Cardiac fibroblast (primary cell): ENCODE measurements around the gene STX2.

Experiments used
- DNase-seq, 2 donors: peaks; one replicate each; pipeline versions ENCODE4 v3.0.0 to v3.0.0-alpha.2; 2010; ENCODE audit warnings: low read depth in 2 of 2
- H3K4me3 ChIP-seq, 2 donors: replicated peaks in 1 of 2; 1 replicate in 1 of 2; 2 replicates in 1 of 2; pipeline ENCODE4 v1.5.1; 2011; ENCODE audit warnings: low read depth in 2 of 2, low read length in 2 of 2, mild to moderate bottlenecking in 2 of 2, moderate library complexity in 1 of 2
- CTCF ChIP-seq: IDR thresholded peaks from one replicate; pipeline ENCODE4 v1.5.1; 2011; ENCODE audit warnings: low read depth, mild to moderate bottlenecking, low read length, inconsistent platforms

Gene STX2

GRCh38 chr12:130831246-130831645 lies 7.8 kb downstream of the STX2 start:
- no peak overlapping the region for H3K4me3 ChIP-seq
- DNase-seq, result no peak
- no peak for TF ChIP-seq CTCF

GRCh38 chr12:130830246-130830551 lies 8.9 kb downstream of the STX2 start:
- no peak for TF ChIP-seq CTCF
- DNase-seq, result no peak
- no peak overlapping the region for H3K4me3 ChIP-seq

- DNase-seq, result no peak
- TF ChIP-seq CTCF, result no peak
- no peak overlapping the region for H3K4me3 ChIP-seq
These were observed 9.4 kb downstream of the STX2 start for GRCh38 chr12:130829391-130830245.

GRCh38 chr12:130828895-130829294 lies 10.2 kb downstream of the STX2 start:
- no peak overlapping the region for H3K4me3 ChIP-seq
- DNase-seq, result no peak
- no peak for TF ChIP-seq CTCF

- TF ChIP-seq CTCF, result no peak
- DNase-seq, result peak; percentile 5 to 12
- H3K4me3 ChIP-seq, result no peak overlapping the region
These were observed 11.6 kb downstream of the STX2 start for GRCh38 chr12:130827432-130827831.

- peak; percentile 57 to 84 for DNase-seq
- H3K4me3 ChIP-seq, result no peak overlapping the region
- peak; percentile 85 for TF ChIP-seq CTCF
These were observed 12.8 kb downstream of the STX2 start for GRCh38 chr12:130826151-130826801.
